Measurements from ENCODE around the gene MYDGF.
"Not testable (repeated sequence)": the region's sequence is repeated elsewhere in the genome, so short reads cannot be mapped to it uniquely, and the experiment has no call there.

MYDGF gene

GRCh38 chr19:4669723-4670480 is at the start of gene MYDGF:
Gene MYDGF, minus strand, starts transcription at chr19:4670342. Its CDS starts 8 bp downstream, at chr19:4670334.
- H3K36me3 ChIP-seq: peaks cover 36% of the 10 kb centered on the region
- peak within 1 kb of the TSS; percentile 96 for H3K4me2 ChIP-seq
- H4K20me1 ChIP-seq: peaks cover 11% of the 10 kb centered on the region; the same call in 1 of the 2 replicates
- peak within 1 kb of the TSS; percentile 90 for H3K9ac ChIP-seq
- no peaks in the 10 kb centered on the region for H3K9me3 ChIP-seq
- peak within 1 kb of the TSS; percentile 83 for H3K27ac ChIP-seq
- no peak for TF ChIP-seq Cebpa-rat (IDR thresholded peaks at IDR 0.05)
- peaks cover 17% of the 10 kb centered on the region for H3K4me1 ChIP-seq
- peak within 1 kb of the TSS; percentile 90 for H3K4me3 ChIP-seq
- H3K27me3 ChIP-seq: no peaks in the 10 kb centered on the region

DNA sequence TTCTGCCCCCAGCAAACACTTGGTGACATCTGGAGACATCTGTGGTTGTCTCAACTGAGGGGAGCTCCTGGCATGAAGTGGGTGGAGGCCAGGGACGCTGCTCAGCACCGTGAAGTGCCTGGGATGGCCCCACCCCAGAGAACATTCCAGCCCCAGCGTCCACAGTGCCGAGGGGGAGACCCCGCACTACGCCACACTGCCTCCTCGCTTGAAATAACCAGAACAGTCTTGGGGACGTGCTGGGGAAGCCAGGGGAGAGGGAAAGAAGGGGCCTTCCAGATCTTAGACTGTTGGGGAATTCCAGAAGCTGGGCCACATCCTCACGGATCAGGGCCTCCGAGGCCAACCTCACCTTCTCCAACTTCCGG is 49.3 kb upstream of the MYDGF start:
- Histone ChIP-seq H3K27me3 (no peaks in the 10 kb centered on the region), H3K4me2 (no peak overlapping the region), H4K20me1 (peaks cover 63% of the 10 kb centered on the region), H3K9me3 (no peaks in the 10 kb centered on the region), H3K27ac (no peak overlapping the region), H3K4me1 (peaks cover 22% of the 10 kb centered on the region), H3K36me3 (peaks cover 75% of the 10 kb centered on the region), H3K4me3 (no peak overlapping the region), H3K9ac (no peak overlapping the region)
- TF ChIP-seq Cebpa-rat (IDR thresholded peaks at IDR 0.05): no peak

DNA sequence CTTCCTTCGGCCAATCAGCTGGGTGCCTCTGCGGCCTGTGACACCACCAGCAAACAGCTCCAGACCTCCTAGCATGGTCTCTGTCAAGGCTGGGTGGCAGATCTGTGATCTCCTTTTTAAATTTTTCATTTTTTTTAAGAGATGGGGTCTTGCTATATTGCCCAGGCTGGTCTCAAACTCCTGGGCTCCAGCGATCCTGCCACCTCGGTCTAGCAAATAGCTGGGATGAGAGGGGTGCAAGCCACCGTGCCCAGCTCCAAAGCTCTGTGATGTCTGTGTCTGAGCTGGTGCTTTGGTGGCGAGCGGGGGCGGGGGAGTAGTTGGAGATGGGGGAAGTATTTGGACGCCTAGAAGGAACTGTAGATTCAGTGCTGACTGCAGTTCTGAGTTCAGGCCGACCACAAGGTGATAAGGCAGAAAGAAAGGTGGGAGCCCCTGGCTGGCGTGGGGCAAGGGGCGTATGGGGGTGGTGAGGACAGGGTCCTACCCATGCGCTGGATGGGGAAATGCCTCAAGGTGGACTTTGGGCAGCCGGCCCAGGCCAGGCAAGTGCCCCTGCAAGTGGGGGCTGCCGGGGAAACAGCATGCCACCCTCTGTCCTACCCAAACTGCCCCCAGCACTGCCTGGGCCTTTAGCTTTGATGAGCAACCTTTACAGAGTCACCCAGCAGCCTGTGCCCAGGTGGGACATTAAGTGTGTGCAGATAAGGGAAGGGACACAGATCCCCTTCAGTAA is 48.0 kb upstream of the MYDGF start:
- Histone ChIP-seq H3K36me3 (peaks cover 88% of the 10 kb centered on the region), H3K4me1 (peaks cover 22% of the 10 kb centered on the region)

GRCh38 chr19:4717191-4717965 is 47.2 kb upstream of the MYDGF start:
- H3K4me3 ChIP-seq: no peak overlapping the region
- no peak overlapping the region for H3K9ac ChIP-seq
- no peak overlapping the region for H3K4me2 ChIP-seq
- H4K20me1 ChIP-seq: peaks cover 63% of the 10 kb centered on the region
- H3K27ac ChIP-seq: no peak overlapping the region
- no peak for TF ChIP-seq Cebpa-rat (IDR thresholded peaks at IDR 0.05)
- H3K4me1 ChIP-seq: peaks cover 16% of the 10 kb centered on the region
- peaks cover 96% of the 10 kb centered on the region for H3K36me3 ChIP-seq
- no peaks in the 10 kb centered on the region for H3K27me3 ChIP-seq
- H3K9me3 ChIP-seq: no peaks in the 10 kb centered on the region

More for the DNA sequence above, 48.0 kb upstream of the MYDGF start:
- no peak for TF ChIP-seq Cebpa-rat (IDR thresholded peaks at IDR 0.05)
- H3K4me3 ChIP-seq: no peak overlapping the region
- H3K9ac ChIP-seq: no peak overlapping the region
- no peaks in the 10 kb centered on the region for H3K27me3 ChIP-seq
- H3K27ac ChIP-seq: no peak overlapping the region
- H3K9me3 ChIP-seq: no peaks in the 10 kb centered on the region
- H3K4me2 ChIP-seq: no peak overlapping the region
- H4K20me1 ChIP-seq: peaks cover 64% of the 10 kb centered on the region

GRCh38 chr19:4715529-4716221 is 45.5 kb upstream of the MYDGF start:
- Histone ChIP-seq H3K9me3 (no peaks in the 10 kb centered on the region), H3K4me3 (no peak overlapping the region), H4K20me1 (peaks cover 46% of the 10 kb centered on the region), H3K27me3 (no peaks in the 10 kb centered on the region), H3K36me3 (peaks cover 100% of the 10 kb centered on the region), H3K9ac (no peak overlapping the region), H3K4me2 (no peak overlapping the region), H3K27ac (no peak overlapping the region), H3K4me1 (peaks cover 5% of the 10 kb centered on the region)
- no peak for TF ChIP-seq Cebpa-rat (IDR thresholded peaks at IDR 0.05)

DNA sequence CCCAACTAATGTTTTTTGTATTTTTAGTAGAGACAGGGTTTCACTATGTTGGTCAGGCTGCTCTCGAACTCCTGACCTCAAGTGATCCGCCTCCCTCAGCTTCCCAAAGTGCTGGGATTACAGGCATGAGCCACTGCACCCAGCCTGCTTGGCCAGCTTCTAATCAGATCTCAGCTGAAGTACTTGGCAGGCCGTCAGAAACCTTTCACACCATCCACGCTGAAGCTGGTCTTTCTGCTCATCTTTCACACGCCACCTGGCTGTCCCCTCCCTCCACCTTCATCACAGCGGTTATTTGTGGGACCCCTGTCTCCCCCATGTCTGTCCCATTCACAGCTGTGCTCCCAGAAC is 45.0 kb upstream of the MYDGF start:
- Histone ChIP-seq H4K20me1 (peaks cover 45% of the 10 kb centered on the region), H3K4me1 (peaks cover 10% of the 10 kb centered on the region), H3K36me3 (peaks cover 100% of the 10 kb centered on the region)
- not testable (repeated sequence) for H3K9ac ChIP-seq, H3K27me3 ChIP-seq, H3K4me3 ChIP-seq, H3K27ac ChIP-seq, H3K9me3 ChIP-seq, H3K4me2 ChIP-seq

DNA sequence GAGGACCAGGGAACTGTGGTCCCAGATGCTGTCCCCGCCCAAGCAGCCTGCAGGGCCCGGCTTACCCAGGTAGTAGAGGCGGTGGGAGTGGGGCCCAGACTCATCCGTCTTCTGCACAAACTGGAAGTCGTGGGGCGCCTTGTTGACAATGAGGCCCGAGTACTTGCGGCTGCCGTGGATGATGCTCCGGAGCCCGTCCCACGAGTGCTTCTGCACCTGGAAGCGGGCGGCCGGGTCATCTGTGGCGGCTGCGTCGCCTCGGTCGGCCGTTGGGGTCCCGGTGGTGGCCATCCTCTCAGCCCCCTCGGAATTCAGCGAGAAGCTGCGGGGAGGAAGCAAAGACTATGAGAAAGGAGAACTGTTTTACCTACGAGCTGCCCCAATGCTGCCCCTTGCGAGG is 43.9 kb upstream of the MYDGF start:
- H3K4me3 ChIP-seq: no peak overlapping the region
- peaks cover 40% of the 10 kb centered on the region for H4K20me1 ChIP-seq

GRCh38 chr19:4713384-4713951 is 43.3 kb upstream of the MYDGF start:
- Histone ChIP-seq H3K4me3 (no peak overlapping the region), H3K27ac (no peak overlapping the region), H3K36me3 (peaks cover 97% of the 10 kb centered on the region), H3K9me3 (no peaks in the 10 kb centered on the region), H3K4me2 (no peak overlapping the region), H3K9ac (no peak overlapping the region), H3K27me3 (no peaks in the 10 kb centered on the region), H4K20me1 (peaks cover 36% of the 10 kb centered on the region), H3K4me1 (peaks cover 15% of the 10 kb centered on the region)
- no peak for TF ChIP-seq Cebpa-rat (IDR thresholded peaks at IDR 0.05)

More for the DNA sequence above, 43.9 kb upstream of the MYDGF start:
- Histone ChIP-seq H3K9me3 (no peaks in the 10 kb centered on the region), H3K4me2 (no peak overlapping the region), H3K36me3 (peaks cover 98% of the 10 kb centered on the region), H3K9ac (no peak overlapping the region), H3K27me3 (no peaks in the 10 kb centered on the region), H3K27ac (no peak overlapping the region), H3K4me1 (peaks cover 15% of the 10 kb centered on the region)
- no peak for TF ChIP-seq Cebpa-rat (IDR thresholded peaks at IDR 0.05)

DNA sequence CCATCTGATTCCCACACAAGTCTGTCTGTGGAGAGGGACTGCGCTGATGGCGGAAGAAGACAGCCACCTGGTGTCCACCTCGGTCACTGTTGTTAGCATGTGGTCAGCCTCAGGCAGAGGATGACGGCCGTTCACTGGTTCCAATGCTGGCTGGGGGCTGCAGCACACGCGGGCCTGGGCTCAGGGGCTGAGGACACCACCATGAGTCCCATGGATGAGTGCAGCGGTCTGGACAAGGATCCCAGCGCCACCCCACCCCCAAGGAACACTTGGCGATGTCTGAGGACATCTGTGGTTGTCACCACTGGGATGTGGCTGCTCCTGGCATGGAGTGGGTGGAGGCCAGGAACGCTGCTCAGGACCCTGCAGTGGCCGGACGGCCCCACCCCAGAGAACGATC is 42.6 kb upstream of the MYDGF start:
- peaks cover 29% of the 10 kb centered on the region for H4K20me1 ChIP-seq
- no peaks in the 10 kb centered on the region for H3K27me3 ChIP-seq
- peaks cover 97% of the 10 kb centered on the region for H3K36me3 ChIP-seq
- no peak overlapping the region for H3K4me2 ChIP-seq
- no peak for TF ChIP-seq Cebpa-rat (IDR thresholded peaks at IDR 0.05)
- no peak overlapping the region for H3K9ac ChIP-seq
- H3K4me1 ChIP-seq: peaks cover 15% of the 10 kb centered on the region
- no peaks in the 10 kb centered on the region for H3K9me3 ChIP-seq
- no peak overlapping the region for H3K4me3 ChIP-seq
- H3K27ac ChIP-seq: no peak overlapping the region

Measured in BLaER1 (cell line).